ENCODE results near the gene SUGCT.
"Not testable (repeated sequence)": the region's sequence is repeated elsewhere in the genome, so short reads cannot be mapped to it uniquely, and the experiment has no call there.

Gene SUGCT

DNA sequence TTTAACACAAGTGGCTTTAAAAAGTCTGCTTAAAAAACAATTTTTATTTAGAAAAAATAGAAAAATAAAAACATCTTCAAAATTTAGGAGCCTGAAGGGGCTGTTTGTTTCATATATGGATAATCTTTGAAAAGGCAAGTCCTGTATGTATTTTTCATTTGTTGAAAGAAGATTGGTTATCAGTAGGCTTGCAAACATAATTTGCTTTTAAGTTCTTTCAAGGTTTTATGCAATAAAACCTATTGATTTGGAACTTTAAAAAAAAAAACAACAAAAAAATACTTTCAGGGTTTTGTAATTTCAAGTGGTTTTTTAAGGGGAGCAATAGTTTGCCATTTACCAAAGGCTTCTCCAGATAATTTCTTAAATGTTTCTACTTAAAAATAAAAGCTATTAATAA lies 36.0 kb upstream of the SUGCT start:
- TF ChIP-seq CTCF (IDR thresholded peaks at IDR 0.05; ENCODE audit: extremely low read depth, insufficient read depth, missing control alignments), result no peak
- in situ Hi-C loops (cut with MboI; ENCODE audit: low pct_unique_long_range_greater_than_20kb, low sequenced_read_pairs, unreplicated experiment), result no loop called here
- no peak for DNase-seq (ENCODE audit: low spot score)

GRCh38 chr7:40099837-40100236 lies 35.0 kb upstream of the SUGCT start:
- in situ Hi-C loops (cut with MboI; ENCODE audit: low pct_unique_long_range_greater_than_20kb, low sequenced_read_pairs, unreplicated experiment), result no loop called here
- TF ChIP-seq CTCF (IDR thresholded peaks at IDR 0.05; ENCODE audit: extremely low read depth, insufficient read depth, missing control alignments), result no peak
- DNase-seq (ENCODE audit: low spot score), result no peak

DNA sequence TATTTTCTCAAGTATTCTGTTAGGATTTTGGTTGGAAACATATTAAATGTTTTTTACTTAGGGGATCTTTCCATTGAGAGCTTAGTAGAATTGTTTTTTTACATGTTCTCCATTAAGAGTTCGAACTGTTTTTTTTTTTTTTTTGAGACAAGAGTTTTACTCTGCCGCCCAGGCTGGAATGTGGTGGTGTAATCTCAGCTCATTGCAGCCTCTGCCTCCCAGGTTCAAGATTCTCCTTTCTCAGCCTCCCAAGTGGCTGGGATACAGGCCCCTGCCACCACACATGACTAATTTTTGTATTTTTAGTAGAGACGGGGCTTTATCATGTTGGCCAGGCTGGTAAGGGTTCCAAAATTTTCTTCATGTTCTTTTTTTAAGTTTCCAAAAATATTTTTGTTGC lies 33.6 kb upstream of the SUGCT start:
- in situ Hi-C loops (cut with MboI; ENCODE audit: low pct_unique_long_range_greater_than_20kb, low sequenced_read_pairs, unreplicated experiment), result no loop called here
- no peak for DNase-seq (ENCODE audit: low spot score)
- no peak for TF ChIP-seq CTCF (IDR thresholded peaks at IDR 0.05; ENCODE audit: extremely low read depth, insufficient read depth, missing control alignments)

DNA sequence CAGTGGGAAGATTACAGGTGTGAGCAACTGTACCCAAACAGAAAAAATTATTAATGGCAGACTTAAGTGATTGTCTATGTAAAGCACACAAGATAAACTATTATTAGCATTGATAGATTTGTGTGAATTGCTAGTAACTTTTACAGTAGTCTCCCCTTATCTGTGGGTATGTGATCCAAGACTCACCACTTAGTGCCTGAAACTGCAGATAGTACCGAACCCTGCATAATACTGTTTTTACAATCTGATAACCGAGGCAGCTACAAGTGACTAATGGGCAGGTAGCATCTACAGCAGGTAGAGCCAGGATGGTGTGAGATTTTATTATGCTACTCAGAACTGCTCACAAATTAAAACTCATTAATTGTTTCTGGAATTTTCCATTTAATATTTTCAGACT lies 31.9 kb upstream of the SUGCT start:
- no peak for DNase-seq (ENCODE audit: low spot score)
- in situ Hi-C loops (cut with MboI; ENCODE audit: low pct_unique_long_range_greater_than_20kb, low sequenced_read_pairs, unreplicated experiment), result no loop called here
- no peak for TF ChIP-seq CTCF (IDR thresholded peaks at IDR 0.05; ENCODE audit: extremely low read depth, insufficient read depth, missing control alignments)

GRCh38 chr7:40105879-40106473 lies 28.8 kb upstream of the SUGCT start:
- in situ Hi-C loops (cut with MboI; ENCODE audit: low pct_unique_long_range_greater_than_20kb, low sequenced_read_pairs, unreplicated experiment), result no loop called here
- no peak for DNase-seq (ENCODE audit: low spot score)

DNA sequence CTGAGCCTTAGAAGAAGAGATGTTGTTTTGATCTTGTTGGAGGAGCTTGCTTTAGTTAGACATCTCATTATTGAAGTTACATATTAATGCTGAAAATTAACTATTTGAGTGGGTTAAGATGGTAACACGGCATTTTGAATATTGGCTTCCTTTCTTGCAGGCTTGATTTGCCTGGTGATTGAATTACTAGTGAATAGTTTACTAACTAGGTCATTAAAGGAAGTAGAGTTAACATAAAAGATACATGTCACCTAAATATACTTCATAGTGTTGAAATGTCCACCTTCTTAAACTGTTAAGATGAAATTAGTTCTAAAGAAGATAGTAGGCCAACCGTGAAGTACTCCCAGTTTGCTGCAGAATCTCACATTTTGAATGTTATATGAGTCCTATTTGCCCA lies 18.9 kb upstream of the SUGCT start:
- no peak for DNase-seq (ENCODE audit: low spot score)
- TF ChIP-seq CTCF (IDR thresholded peaks at IDR 0.05; ENCODE audit: extremely low read depth, insufficient read depth, missing control alignments), result no peak
- in situ Hi-C loops (cut with MboI; ENCODE audit: low pct_unique_long_range_greater_than_20kb, low sequenced_read_pairs, unreplicated experiment), result no loop called here

More at GRCh38 chr7:40105879-40106473, 28.8 kb upstream of the SUGCT start:
- no peak for TF ChIP-seq CTCF (IDR thresholded peaks at IDR 0.05; ENCODE audit: extremely low read depth, insufficient read depth, missing control alignments)

DNA sequence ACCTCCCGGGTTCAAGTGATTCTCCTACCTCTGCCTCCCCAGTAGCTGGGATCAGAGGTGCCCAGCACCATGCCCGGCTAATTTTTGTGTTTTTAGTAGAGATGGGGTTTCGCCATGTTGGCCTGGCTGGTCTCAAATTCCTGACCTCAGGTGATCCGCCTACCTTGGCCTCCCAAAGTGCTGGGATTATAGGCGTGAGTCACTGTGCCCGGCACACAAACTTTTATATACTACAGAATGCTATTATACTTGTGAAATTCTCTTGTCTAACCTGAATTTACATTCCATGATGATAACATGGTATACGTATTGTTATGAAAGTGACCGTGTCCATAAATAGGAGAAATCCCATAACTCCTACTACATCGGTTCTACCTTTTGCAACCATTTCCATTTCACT lies 17.6 kb upstream of the SUGCT start:
- DNase-seq (ENCODE audit: low spot score); in situ Hi-C loops (cut with MboI; ENCODE audit: low pct_unique_long_range_greater_than_20kb, low sequenced_read_pairs, unreplicated experiment): not testable (repeated sequence)

- DNase-seq (ENCODE audit: low spot score); in situ Hi-C loops (cut with MboI; ENCODE audit: low pct_unique_long_range_greater_than_20kb, low sequenced_read_pairs, unreplicated experiment): not testable (repeated sequence)
Measured at GRCh38 chr7:40118201-40118600, 16.6 kb upstream of the SUGCT start.

All from GM13977 (cell line).